Adipocyte (in vitro differentiated cells): ENCODE results near the gene CLDN20.

ENCODE experiments used
- DNase-seq: peaks from one replicate; pipeline ENCODE4 v3.0.0-alpha.2; 2015; ENCODE audit warnings: low read depth
- H3K27me3 ChIP-seq: replicated peaks from 2 replicates; pipeline ENCODE4 v1.7.0; 2013; ENCODE audit warnings: mild to moderate bottlenecking, low read length, moderate library complexity; ENCODE audit not compliant: control insufficient read depth, insufficient read depth
- H3K36me3 ChIP-seq: 2 replicates; pipeline ENCODE4 v1.7.0; 2013; ENCODE audit warnings: low read length, mild to moderate bottlenecking, moderate library complexity; ENCODE audit not compliant: control insufficient read depth, insufficient read depth, severe bottlenecking
- H3K4me1 ChIP-seq: 2 replicates; pipeline ENCODE4 v1.7.0; 2013; ENCODE audit warnings: mild to moderate bottlenecking, low read length, moderate library complexity; ENCODE audit not compliant: control insufficient read depth, insufficient read depth
- H3K4me3 ChIP-seq: 2 replicates; pipeline ENCODE4 v1.7.0; 2013; ENCODE audit warnings: mild to moderate bottlenecking, low read length, moderate library complexity
- H3K9ac ChIP-seq: 2 replicates; pipeline ENCODE4 v1.7.0; 2013; ENCODE audit warnings: mild to moderate bottlenecking, low read length, moderate library complexity
- H3K9me3 ChIP-seq: 2 replicates; pipeline ENCODE4 v1.7.0; 2013; ENCODE audit warnings: mild to moderate bottlenecking, low read length, moderate library complexity; ENCODE audit not compliant: control insufficient read depth

Gene CLDN20

GRCh38 chr6:155314092-155314772, 50.4 kb downstream of the CLDN20 start, which contains the start of gene TFB1M:
Gene TFB1M, minus strand, starts transcription at chr6:155314484. Its CDS starts 56 bp downstream, at chr6:155314428.
- Histone ChIP-seq H3K4me3 (peak within 1 kb of the TSS; percentile 88), H3K4me1 (peaks cover 9% of the 10 kb centered on the region), H3K9me3 (no peaks in the 10 kb centered on the region), H3K36me3 (no peaks in the 10 kb centered on the region), H3K27me3 (no peaks in the 10 kb centered on the region), H3K9ac (peak within 1 kb of the TSS; percentile 87)
- DNase-seq, result peak; percentile 99

- Histone ChIP-seq H3K9me3 (no peaks in the 10 kb centered on the region), H3K36me3 (no peaks in the 10 kb centered on the region), H3K4me3 (peak overlapping the region; percentile 88), H3K9ac (peak overlapping the region; percentile 87), H3K27me3 (no peaks in the 10 kb centered on the region), H3K4me1 (peaks cover 9% of the 10 kb centered on the region)
- DNase-seq, result peak; percentile 82
These were observed 51.1 kb downstream of the CLDN20 start for GRCh38 chr6:155314773-155315515.

GRCh38 chr6:155315516-155315871, 51.7 kb downstream of the CLDN20 start:
- Histone ChIP-seq H3K4me3 (peak overlapping the region; percentile 88), H3K36me3 (no peaks in the 10 kb centered on the region), H3K9ac (peak overlapping the region; percentile 87), H3K4me1 (peaks cover 9% of the 10 kb centered on the region), H3K9me3 (no peaks in the 10 kb centered on the region), H3K27me3 (no peaks in the 10 kb centered on the region)
- peak; percentile 29 for DNase-seq

GRCh38 chr6:155316419-155316818, 52.6 kb downstream of the CLDN20 start:
- Histone ChIP-seq H3K4me1 (peaks cover 9% of the 10 kb centered on the region), H3K4me3 (no peak overlapping the region), H3K27me3 (no peaks in the 10 kb centered on the region), H3K9me3 (no peaks in the 10 kb centered on the region), H3K36me3 (no peaks in the 10 kb centered on the region), H3K9ac (no peak overlapping the region)
- DNase-seq, result no peak

GRCh38 chr6:155317186-155317585, 53.4 kb downstream of the CLDN20 start:
- H3K4me1 ChIP-seq, result peaks cover 9% of the 10 kb centered on the region
- H3K9me3 ChIP-seq, result no peaks in the 10 kb centered on the region
- DNase-seq, result peak; percentile 70
- H3K27me3 ChIP-seq, result no peaks in the 10 kb centered on the region
- H3K9ac ChIP-seq, result no peak overlapping the region
- H3K4me3 ChIP-seq, result no peak overlapping the region
- no peaks in the 10 kb centered on the region for H3K36me3 ChIP-seq

GRCh38 chr6:155319902-155320301, 56.1 kb downstream of the CLDN20 start:
- Histone ChIP-seq H3K9me3 (no peaks in the 10 kb centered on the region), H3K9ac (no peak overlapping the region), H3K4me1 (peaks cover 5% of the 10 kb centered on the region), H3K4me3 (no peak overlapping the region), H3K36me3 (no peaks in the 10 kb centered on the region), H3K27me3 (no peaks in the 10 kb centered on the region)
- no peak for DNase-seq

GRCh38 chr6:155324172-155324571, 60.4 kb downstream of the CLDN20 start:
- H3K9ac ChIP-seq, result no peak overlapping the region
- H3K4me3 ChIP-seq, result no peak overlapping the region
- no peaks in the 10 kb centered on the region for H3K27me3 ChIP-seq
- H3K4me1 ChIP-seq, result peaks cover 13% of the 10 kb centered on the region
- H3K9me3 ChIP-seq, result no peaks in the 10 kb centered on the region
- no peak for DNase-seq
- H3K36me3 ChIP-seq, result no peaks in the 10 kb centered on the region

GRCh38 chr6:155324993-155325392, 61.2 kb downstream of the CLDN20 start:
- Histone ChIP-seq H3K4me3 (no peak overlapping the region), H3K9ac (no peak overlapping the region), H3K27me3 (no peaks in the 10 kb centered on the region), H3K4me1 (peaks cover 13% of the 10 kb centered on the region), H3K36me3 (no peaks in the 10 kb centered on the region), H3K9me3 (no peaks in the 10 kb centered on the region)
- DNase-seq, result no peak

- Histone ChIP-seq H3K4me1 (peaks cover 13% of the 10 kb centered on the region), H3K9me3 (no peaks in the 10 kb centered on the region), H3K36me3 (no peaks in the 10 kb centered on the region), H3K4me3 (no peak overlapping the region), H3K9ac (peak overlapping the region; percentile 52), H3K27me3 (no peaks in the 10 kb centered on the region)
- DNase-seq, result no peak
These were observed 62.1 kb downstream of the CLDN20 start for GRCh38 chr6:155325700-155326516.
